ENCODE data around the gene SELENOI. TPM values are rescaled to one million over a fixed set of nuclear protein-coding genes. Genes with fewer than 3 reads are reported as not detected.
A peak's percentile ranks its signal among the peaks of the same experiment; 100 is the strongest.
"Not testable (repeated sequence)": the region's sequence is repeated elsewhere in the genome, so short reads cannot be mapped to it uniquely, and the experiment has no call there.

The SELENOI gene
- 27.7 TPM for total RNA-seq
- polyA plus RNA-seq, result 3.7 TPM

- Histone ChIP-seq H3K27ac (ENCODE audit: low read depth) (peak within 1 kb of the TSS; percentile 87), H3K36me3 (ENCODE audit: insufficient read depth) (no peaks in the 10 kb centered on the region), H3K4me1 (ENCODE audit: insufficient read depth) (no peaks in the 10 kb centered on the region), H3K4me3 (ENCODE audit: low read depth, low read length) (peak within 1 kb of the TSS; percentile 66)
- under 1% methylated on average over 80 of the region's 80 CpGs for WGBS
- DNase-seq (ENCODE audit: extremely low spot score), result peak; percentile 99
Measured at GRCh38 chr2:26345545-26346453, at the start of gene SELENOI. SELENOI (plus strand) TSS chr2:26346143; CDS start chr2:26346233, 90 bp downstream.

GRCh38 chr2:26297061-26297460, 48.9 kb upstream of the SELENOI start:
- no peak overlapping the region for H3K4me3 ChIP-seq (ENCODE audit: low read depth, low read length)
- no peaks in the 10 kb centered on the region for H3K36me3 ChIP-seq (ENCODE audit: insufficient read depth)
- no peak overlapping the region for H3K27ac ChIP-seq (ENCODE audit: low read depth)
- no peak for DNase-seq (ENCODE audit: extremely low spot score)
- H3K4me1 ChIP-seq (ENCODE audit: insufficient read depth), result no peaks in the 10 kb centered on the region
- 89% methylated on average over 3 of the region's 3 CpGs for WGBS

GRCh38 chr2:26298286-26298637, 47.7 kb upstream of the SELENOI start:
- Histone ChIP-seq H3K36me3 (ENCODE audit: insufficient read depth) (no peaks in the 10 kb centered on the region), H3K4me3 (ENCODE audit: low read depth, low read length) (no peak overlapping the region), H3K27ac (ENCODE audit: low read depth) (peak overlapping the region; percentile 60), H3K4me1 (ENCODE audit: insufficient read depth) (no peaks in the 10 kb centered on the region)
- WGBS, result 30% methylated on average over 17 of the region's 17 CpGs
- DNase-seq (ENCODE audit: extremely low spot score), result no peak

GRCh38 chr2:26298638-26299393, 47.1 kb upstream of the SELENOI start:
- Histone ChIP-seq H3K4me1 (ENCODE audit: insufficient read depth) (no peaks in the 10 kb centered on the region), H3K36me3 (ENCODE audit: insufficient read depth) (no peaks in the 10 kb centered on the region), H3K27ac (ENCODE audit: low read depth) (peak overlapping the region; percentile 60), H3K4me3 (ENCODE audit: low read depth, low read length) (peak overlapping the region; percentile 60)
- 3% methylated on average over 30 of the region's 30 CpGs for WGBS
- no peak for DNase-seq (ENCODE audit: extremely low spot score)

- peak; percentile 87 for DNase-seq (ENCODE audit: extremely low spot score)
- no peaks in the 10 kb centered on the region for H3K4me1 ChIP-seq (ENCODE audit: insufficient read depth)
- no peaks in the 10 kb centered on the region for H3K36me3 ChIP-seq (ENCODE audit: insufficient read depth)
- H3K27ac ChIP-seq (ENCODE audit: low read depth), result peak overlapping the region; percentile 71
- 1% methylated on average over 9 of the region's 9 CpGs for whole genome bisulfite sequencing
- peak overlapping the region; percentile 60 for H3K4me3 ChIP-seq (ENCODE audit: low read depth, low read length)
Measured at GRCh38 chr2:26299471-26300101, 46.4 kb upstream of the SELENOI start.

GRCh38 chr2:26300234-26300925, 45.6 kb upstream of the SELENOI start:
- peak overlapping the region; percentile 60 for H3K4me3 ChIP-seq (ENCODE audit: low read depth, low read length)
- WGBS, result 33% methylated on average over 22 of the region's 22 CpGs
- H3K36me3 ChIP-seq (ENCODE audit: insufficient read depth), result no peaks in the 10 kb centered on the region
- peak; percentile 55 for DNase-seq (ENCODE audit: extremely low spot score)
- no peaks in the 10 kb centered on the region for H3K4me1 ChIP-seq (ENCODE audit: insufficient read depth)
- H3K27ac ChIP-seq (ENCODE audit: low read depth), result no peak overlapping the region

- H3K36me3 ChIP-seq (ENCODE audit: insufficient read depth), result no peaks in the 10 kb centered on the region
- no peak overlapping the region for H3K4me3 ChIP-seq (ENCODE audit: low read depth, low read length)
- H3K27ac ChIP-seq (ENCODE audit: low read depth), result no peak overlapping the region
- DNase-seq (ENCODE audit: extremely low spot score), result no peak
- H3K4me1 ChIP-seq (ENCODE audit: insufficient read depth), result no peaks in the 10 kb centered on the region
- 82% methylated on average over 6 of the region's 6 CpGs for WGBS
Measured at GRCh38 chr2:26302846-26303245, 43.1 kb upstream of the SELENOI start.

- H3K27ac ChIP-seq (ENCODE audit: low read depth); DNase-seq (ENCODE audit: extremely low spot score); H3K4me1 ChIP-seq (ENCODE audit: insufficient read depth); H3K36me3 ChIP-seq (ENCODE audit: insufficient read depth); H3K4me3 ChIP-seq (ENCODE audit: low read depth, low read length): not testable (repeated sequence)
- WGBS, result 43% methylated on average over 7 of the region's 7 CpGs
Measured at GRCh38 chr2:26305094-26305493, 40.8 kb upstream of the SELENOI start.

- 65% methylated on average over 6 of the region's 6 CpGs for WGBS
- no peak for DNase-seq (ENCODE audit: extremely low spot score)
- no peak overlapping the region for H3K27ac ChIP-seq (ENCODE audit: low read depth)
- no peaks in the 10 kb centered on the region for H3K36me3 ChIP-seq (ENCODE audit: insufficient read depth)
- no peak overlapping the region for H3K4me3 ChIP-seq (ENCODE audit: low read depth, low read length)
- no peaks in the 10 kb centered on the region for H3K4me1 ChIP-seq (ENCODE audit: insufficient read depth)
Measured at GRCh38 chr2:26305540-26305939, 40.4 kb upstream of the SELENOI start.

GRCh38 chr2:26309921-26310320, 36.0 kb upstream of the SELENOI start:
- Histone ChIP-seq H3K4me1 (ENCODE audit: insufficient read depth) (no peaks in the 10 kb centered on the region), H3K27ac (ENCODE audit: low read depth) (no peak overlapping the region), H3K4me3 (ENCODE audit: low read depth, low read length) (no peak overlapping the region), H3K36me3 (ENCODE audit: insufficient read depth) (no peaks in the 10 kb centered on the region)
- no peak for DNase-seq (ENCODE audit: extremely low spot score)
- 81% methylated on average over 10 of the region's 10 CpGs for WGBS

- Histone ChIP-seq H3K27ac (ENCODE audit: low read depth) (no peak overlapping the region), H3K4me1 (ENCODE audit: insufficient read depth) (no peaks in the 10 kb centered on the region), H3K4me3 (ENCODE audit: low read depth, low read length) (no peak overlapping the region), H3K36me3 (ENCODE audit: insufficient read depth) (no peaks in the 10 kb centered on the region)
- DNase-seq (ENCODE audit: extremely low spot score), result no peak
- 73% methylated on average over 9 of the region's 9 CpGs for WGBS
Measured at GRCh38 chr2:26312471-26312870, 33.5 kb upstream of the SELENOI start.

- H3K4me3 ChIP-seq (ENCODE audit: low read depth, low read length), result no peak overlapping the region
- 86% methylated on average over 12 of the region's 12 CpGs for WGBS
- H3K27ac ChIP-seq (ENCODE audit: low read depth), result no peak overlapping the region
- H3K36me3 ChIP-seq (ENCODE audit: insufficient read depth), result no peaks in the 10 kb centered on the region
- H3K4me1 ChIP-seq (ENCODE audit: insufficient read depth), result no peaks in the 10 kb centered on the region
- DNase-seq (ENCODE audit: extremely low spot score), result no peak
Measured at GRCh38 chr2:26313446-26313845, 32.5 kb upstream of the SELENOI start.

GRCh38 chr2:26314243-26314642, 31.7 kb upstream of the SELENOI start:
- H3K4me1 ChIP-seq (ENCODE audit: insufficient read depth), result no peaks in the 10 kb centered on the region
- no peaks in the 10 kb centered on the region for H3K36me3 ChIP-seq (ENCODE audit: insufficient read depth)
- no peak overlapping the region for H3K27ac ChIP-seq (ENCODE audit: low read depth)
- DNase-seq (ENCODE audit: extremely low spot score), result no peak
- 73% methylated on average over 8 of the region's 8 CpGs for WGBS
- no peak overlapping the region for H3K4me3 ChIP-seq (ENCODE audit: low read depth, low read length)

Measured in urinary bladder (tissue), 4 donors.